Keratinocyte (primary cell): ENCODE results near the gene IRF1. TPM values are rescaled to one million over a fixed set of nuclear protein-coding genes. Genes with fewer than 3 reads are reported as not detected.

Source experiments
- DNase-seq: peaks from one replicate; pipeline ENCODE4 v3.0.0-alpha.2; 2011; ENCODE audit warnings: low read depth, missing footprints, low spot score
- FAIRE-seq: peaks from 2 replicates; lab custom pipeline; 2011; peaks lifted over from hg19 to GRCh38; lab: Jason Lieb, UNC
- H2AFZ ChIP-seq: 2 replicates; pipeline ENCODE4 v1.6.0; 2012; ENCODE audit warnings: low read length, control low read depth, inconsistent platforms; ENCODE audit not compliant: control insufficient read depth
- H3K27ac ChIP-seq: 2 replicates; pipeline ENCODE4 v1.5.1; 2011; ENCODE audit warnings: low read length; ENCODE audit not compliant: control insufficient read depth, insufficient read depth
- H3K27me3 ChIP-seq: 3 replicates; pipeline ENCODE4 v1.6.0; 2011; ENCODE audit warnings: low read length; ENCODE audit not compliant: control insufficient read depth, insufficient read depth; ENCODE audit errors: extremely low read depth
- H3K36me3 ChIP-seq, 2 experiments: 2 replicates in 1 of 2; 3 replicates in 1 of 2; pipeline ENCODE4 v1.5.1; 2011; ENCODE audit warnings: low read length in 2 of 2, mild to moderate bottlenecking in 1 of 2; ENCODE audit not compliant: control insufficient read depth in 2 of 2, insufficient read depth in 2 of 2; ENCODE audit errors: extremely low read depth in 1 of 2
- H3K4me1 ChIP-seq: 3 replicates; pipeline ENCODE4 v1.5.1; 2011; ENCODE audit warnings: low read length; ENCODE audit not compliant: control insufficient read depth, insufficient read depth; ENCODE audit errors: extremely low read depth
- H3K4me2 ChIP-seq: 3 replicates; pipeline ENCODE4 v1.6.0; 2011; ENCODE audit warnings: low read depth, low read length; ENCODE audit not compliant: control insufficient read depth, insufficient read depth; ENCODE audit errors: extremely low read depth
- H3K4me3 ChIP-seq, 3 experiments: fragments of 200-600 bp in 1 of 3; sonication (generic) in 1 of 3; 2 replicates in 2 of 3; 3 replicates in 1 of 3; pipeline ENCODE4 v1.5.1; 2011 to 2016; ENCODE audit warnings: low read length in 3 of 3, mild to moderate bottlenecking in 3 of 3, control low read depth in 2 of 3, inconsistent platforms in 1 of 3, low read depth in 1 of 3, mixed read lengths in 1 of 3, mixed run types in 1 of 3, moderate library complexity in 1 of 3; ENCODE audit not compliant: control insufficient read depth in 2 of 3, insufficient read depth in 2 of 3; ENCODE audit errors: extremely low read depth in 1 of 3
- H3K79me2 ChIP-seq: 2 replicates; pipeline ENCODE4 v1.6.0; 2012; ENCODE audit warnings: low read length; ENCODE audit not compliant: control insufficient read depth, insufficient read depth
- H3K9ac ChIP-seq: 3 replicates; pipeline ENCODE4 v1.6.0; 2011; ENCODE audit warnings: low read length; ENCODE audit not compliant: control insufficient read depth, insufficient read depth; ENCODE audit errors: extremely low read depth
- H3K9me1 ChIP-seq: 3 replicates; pipeline ENCODE4 v1.6.0; 2011; ENCODE audit warnings: low read length; ENCODE audit not compliant: control insufficient read depth, insufficient read depth; ENCODE audit errors: extremely low read depth
- H3K9me3 ChIP-seq: 2 replicates; pipeline ENCODE4 v1.5.1; 2012; ENCODE audit warnings: low read depth, low read length; ENCODE audit not compliant: control insufficient read depth
- H4K20me1 ChIP-seq: 3 replicates; pipeline ENCODE4 v1.6.0; 2011; ENCODE audit warnings: low read length; ENCODE audit not compliant: control insufficient read depth, insufficient read depth; ENCODE audit errors: extremely low read depth
- EZH2 ChIP-seq: IDR thresholded peaks from one replicate; pipeline ENCODE4 v1.6.1; 2012; ENCODE audit warnings: inconsistent platforms, mild to moderate bottlenecking, low read length, moderate library complexity
- dilution Hi-C: fragments of 300-500 bp; cut with MboI; formaldehyde crosslinking; loops from one replicate; pipeline ENCODE4 v1.7.0; 2020; ENCODE audit warnings: low sequenced_read_pairs; ENCODE audit not compliant: extremely low pct_ligation_motif_present
- polyA plus RNA-seq, 5 experiments: library from polyadenylated mRNA; depleted of rRNA in 3 of 5; stranded (reverse) in 3 of 5; stranded (forward) in 1 of 5; unstranded in 1 of 5; fragments of >200 nt; gene quantifications; 1 replicate in 1 of 5; 2 replicates in 3 of 5; 3 replicates in 1 of 5; pipeline versions ENCODE4 v1.2.1 to v1.2.3, GENCODE V29; 2011 to 2012; ENCODE audit warnings: missing spikeins in 2 of 5, low read depth in 1 of 5, low replicate concordance in 1 of 5
- TF ChIP-seq, protein P1 (sequence below), 3 experiments: IDR thresholded peaks in 1 of 3; conservative IDR thresholded peaks in 1 of 3; optimal IDR thresholded peaks in 1 of 3; 2 replicates in 2 of 3; 3 replicates in 1 of 3; pipeline versions ENCODE3 to v1.5.1; 2011; ENCODE audit warnings: low read length in 3 of 3, mild to moderate bottlenecking in 3 of 3, moderate library complexity in 2 of 3, control low read depth in 1 of 3, inconsistent platforms in 1 of 3; ENCODE audit not compliant: insufficient read depth in 2 of 3; ENCODE audit errors: extremely low read depth in 1 of 3

IRF1 gene
- polyA plus RNA-seq, 1 donor (not counting 4 experiments of a cell fraction or from before 2014, with no cell fraction given), result 6.2 TPM

DNA sequence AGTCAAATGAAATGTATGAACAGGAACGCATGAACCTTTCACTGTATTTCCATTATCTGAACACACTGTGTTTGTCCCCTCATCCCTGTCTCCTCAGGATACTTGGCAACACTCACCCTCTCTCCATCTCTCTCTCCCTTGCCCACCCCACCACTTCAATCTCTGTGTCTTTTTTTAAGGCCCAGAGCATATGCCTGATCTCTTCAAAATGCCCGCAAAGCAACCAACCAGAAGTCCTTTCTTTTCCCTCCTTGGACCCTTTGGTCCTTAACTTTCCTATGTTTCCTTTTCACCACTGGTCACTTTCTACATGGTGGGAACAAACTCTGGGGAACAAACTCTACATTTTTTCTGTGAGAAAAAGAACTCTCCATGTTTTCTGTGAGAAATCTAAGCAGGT, 3.2 kb upstream of the IRF1 start:
- Histone ChIP-seq H3K9me3 (no peaks in the 10 kb centered on the region), H4K20me1 (no peaks in the 10 kb centered on the region), H3K4me1 (peaks cover 44% of the 10 kb centered on the region), H3K9ac (no peak overlapping the region), H3K27ac (no peak overlapping the region), H3K27me3 (no peaks in the 10 kb centered on the region), H3K36me3 (no peaks in the 10 kb centered on the region), H3K79me2 (peaks cover 12% of the 10 kb centered on the region), H3K4me3 (no peak overlapping the region), H2AFZ (no peak overlapping the region), H3K4me2 (no peak overlapping the region), H3K9me1 (no peaks in the 10 kb centered on the region)
- FAIRE-seq, result no peak
- DNase-seq, result no peak
- dilution Hi-C loops, result no loop called here
- TF ChIP-seq, protein P1, sequence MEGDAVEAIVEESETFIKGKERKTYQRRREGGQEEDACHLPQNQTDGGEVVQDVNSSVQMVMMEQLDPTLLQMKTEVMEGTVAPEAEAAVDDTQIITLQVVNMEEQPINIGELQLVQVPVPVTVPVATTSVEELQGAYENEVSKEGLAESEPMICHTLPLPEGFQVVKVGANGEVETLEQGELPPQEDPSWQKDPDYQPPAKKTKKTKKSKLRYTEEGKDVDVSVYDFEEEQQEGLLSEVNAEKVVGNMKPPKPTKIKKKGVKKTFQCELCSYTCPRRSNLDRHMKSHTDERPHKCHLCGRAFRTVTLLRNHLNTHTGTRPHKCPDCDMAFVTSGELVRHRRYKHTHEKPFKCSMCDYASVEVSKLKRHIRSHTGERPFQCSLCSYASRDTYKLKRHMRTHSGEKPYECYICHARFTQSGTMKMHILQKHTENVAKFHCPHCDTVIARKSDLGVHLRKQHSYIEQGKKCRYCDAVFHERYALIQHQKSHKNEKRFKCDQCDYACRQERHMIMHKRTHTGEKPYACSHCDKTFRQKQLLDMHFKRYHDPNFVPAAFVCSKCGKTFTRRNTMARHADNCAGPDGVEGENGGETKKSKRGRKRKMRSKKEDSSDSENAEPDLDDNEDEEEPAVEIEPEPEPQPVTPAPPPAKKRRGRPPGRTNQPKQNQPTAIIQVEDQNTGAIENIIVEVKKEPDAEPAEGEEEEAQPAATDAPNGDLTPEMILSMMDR (optimal IDR thresholded peaks at IDR 0.05 in 1 of 3, IDR thresholded peaks at IDR 0.05 in 1 of 3, conservative IDR thresholded peaks at IDR 0.05 in 1 of 3; ENCODE audit: extremely low read depth in 1 of 3, insufficient read depth in 2 of 3, low read length in 3 of 3), result no peak
- no peak for TF ChIP-seq EZH2

DNA sequence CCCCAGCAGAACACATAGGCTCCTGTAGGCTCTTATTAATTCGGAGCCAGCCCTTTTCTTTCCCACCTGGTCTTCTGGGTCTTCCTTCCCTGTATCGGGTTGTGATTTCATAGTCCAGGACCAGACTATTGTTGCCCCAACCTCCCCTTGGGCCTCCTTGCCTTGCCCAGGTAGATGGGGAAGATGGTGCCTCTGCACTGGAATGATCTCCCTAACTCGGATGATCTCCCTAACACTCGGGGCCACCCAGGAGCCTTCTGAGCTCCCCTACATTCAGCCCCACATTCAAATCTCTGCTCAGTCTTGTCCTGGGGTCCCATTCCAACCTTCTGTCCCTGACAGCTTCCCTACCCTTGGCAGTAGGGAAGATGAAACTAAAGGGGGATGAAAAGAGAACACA, 2.7 kb upstream of the IRF1 start:
- H3K9me1 ChIP-seq, result no peaks in the 10 kb centered on the region
- H3K4me1 ChIP-seq, result peaks cover 45% of the 10 kb centered on the region
- no peak overlapping the region for H3K9ac ChIP-seq
- no peak overlapping the region for H2AFZ ChIP-seq
- TF ChIP-seq, protein P1 (optimal IDR thresholded peaks at IDR 0.05 in 1 of 3, IDR thresholded peaks at IDR 0.05 in 1 of 3, conservative IDR thresholded peaks at IDR 0.05 in 1 of 3; ENCODE audit: extremely low read depth in 1 of 3, insufficient read depth in 2 of 3, low read length in 3 of 3), result no peak
- DNase-seq (no peak), FAIRE-seq (no peak)
- H3K27ac ChIP-seq, result no peak overlapping the region
- no peak overlapping the region for H3K4me3 ChIP-seq
- no peak overlapping the region for H3K4me2 ChIP-seq
- no peaks in the 10 kb centered on the region for H3K9me3 ChIP-seq
- no peaks in the 10 kb centered on the region for H4K20me1 ChIP-seq
- dilution Hi-C loops, result no loop called here
- no peaks in the 10 kb centered on the region for H3K36me3 ChIP-seq
- no peaks in the 10 kb centered on the region for H3K27me3 ChIP-seq
- peaks cover 15% of the 10 kb centered on the region for H3K79me2 ChIP-seq
